OCI-LY1 (cell line): ENCODE measurements around the gene ABCA4.

Source experiments
- H2AFZ ChIP-seq: fragments of 200-600 bp; sonication (generic), shearing (Covaris generic); 2 replicates; pipeline ENCODE4 v1.6.0; 2014; ENCODE audit warnings: antibody characterized with exemption, mild to moderate bottlenecking, low read length
- H3F3A ChIP-seq: fragments of 200-600 bp; sonication (generic), shearing (Covaris generic); 2 replicates; pipeline ENCODE4 v1.6.0; 2014; ENCODE audit warnings: mild to moderate bottlenecking, antibody characterized with exemption, low read length, moderate library complexity; ENCODE audit not compliant: insufficient read depth
- H3K27ac ChIP-seq: fragments of 200-600 bp; sonication (generic); 2 replicates; pipeline ENCODE4 v1.5.1; 2014; ENCODE audit warnings: low read length, mixed run types, mild to moderate bottlenecking, low read depth; ENCODE audit not compliant: poor library complexity, severe bottlenecking
- H3K27me3 ChIP-seq: fragments of 200-600 bp; sonication (generic); 2 replicates; pipeline ENCODE4 v1.6.0; 2014; ENCODE audit warnings: antibody characterized with exemption, mild to moderate bottlenecking, low read length, moderate library complexity; ENCODE audit not compliant: insufficient read depth
- H3K36me3 ChIP-seq: fragments of 200-600 bp; sonication (generic); 2 replicates; pipeline ENCODE4 v1.6.1; 2014; ENCODE audit warnings: mild to moderate bottlenecking, antibody characterized with exemption, low read length, moderate library complexity, mixed read lengths; ENCODE audit not compliant: insufficient read depth
- H3K4me1 ChIP-seq: fragments of 200-600 bp; sonication (generic); 2 replicates; pipeline ENCODE4 v1.5.1; 2014; ENCODE audit warnings: mild to moderate bottlenecking, low read length, moderate library complexity; ENCODE audit not compliant: insufficient read depth, severe bottlenecking
- H3K4me2 ChIP-seq: fragments of 200-600 bp; sonication (generic), shearing (Covaris generic); 2 replicates; pipeline ENCODE4 v1.6.1; 2014; ENCODE audit warnings: low read length
- H3K4me3 ChIP-seq: fragments of 200-600 bp; sonication (generic); 2 replicates; pipeline ENCODE4 v1.5.1; 2014; ENCODE audit warnings: low read length, low read depth, mild to moderate bottlenecking, mixed read lengths; ENCODE audit not compliant: poor library complexity, severe bottlenecking
- H3K79me2 ChIP-seq: fragments of 200-600 bp; shearing (Covaris generic); 2 replicates; pipeline ENCODE4 v1.6.1; 2016; ENCODE audit warnings: mixed run types, low read length, mixed read lengths; ENCODE audit not compliant: insufficient read depth
- H3K9ac ChIP-seq: fragments of 200-600 bp; sonication (generic), shearing (Covaris generic); 2 replicates; pipeline ENCODE4 v1.6.1; 2014; ENCODE audit warnings: mild to moderate bottlenecking, low read length, mixed read lengths
- H3K9me2 ChIP-seq: fragments of 200-600 bp; sonication (generic), shearing (Covaris generic); 2 replicates; pipeline ENCODE4 v1.6.1; 2014; ENCODE audit warnings: low read depth, mild to moderate bottlenecking, low read length, mixed read lengths
- H3K9me3 ChIP-seq: fragments of 200-600 bp; shearing (Covaris generic); 2 replicates; pipeline ENCODE4 v1.6.1; 2014; ENCODE audit warnings: low read length, mixed read lengths
- H4K20me1 ChIP-seq: fragments of 200-600 bp; sonication (generic), shearing (Covaris generic); 2 replicates; pipeline ENCODE4 v1.6.0; 2016; ENCODE audit warnings: mild to moderate bottlenecking, low read length; ENCODE audit not compliant: insufficient read depth
- CTCF ChIP-seq: fragments of 200-600 bp; sonication (generic), shearing (Covaris generic); IDR thresholded peaks from 2 replicates; pipeline ENCODE4 v1.5.1; 2017; ENCODE audit warnings: mild to moderate bottlenecking, antibody characterized with exemption, low read length, moderate library complexity, mixed read lengths
- EZH2 ChIP-seq: fragments of 200-600 bp; sonication (generic), shearing (Covaris generic); IDR thresholded peaks from 2 replicates; pipeline ENCODE4 v1.8.0; 2017; ENCODE audit warnings: borderline replicate concordance, mixed run types, mild to moderate bottlenecking, antibody characterized with exemption, low read length, moderate library complexity, mixed read lengths

The ABCA4 gene

GRCh38 chr1:94069919-94070285 lies 51.0 kb downstream of the ABCA4 start:
- no peaks in the 10 kb centered on the region; the same call in 1 of the 2 replicates for H3K27me3 ChIP-seq
- H3K4me3 ChIP-seq, result no peak overlapping the region
- no peaks in the 10 kb centered on the region for H3K9me3 ChIP-seq
- H3K4me2 ChIP-seq, result no peak overlapping the region
- H2AFZ ChIP-seq, result no peak overlapping the region
- no peak overlapping the region for H3K9ac ChIP-seq
- no peaks in the 10 kb centered on the region for H3K4me1 ChIP-seq
- no peaks in the 10 kb centered on the region for H3K79me2 ChIP-seq
- no peaks in the 10 kb centered on the region for H3F3A ChIP-seq
- no peaks in the 10 kb centered on the region for H3K9me2 ChIP-seq
- H3K27ac ChIP-seq, result no peak overlapping the region
- H4K20me1 ChIP-seq, result no peaks in the 10 kb centered on the region
- TF ChIP-seq EZH2 (no peak), CTCF (no peak)
- no peaks in the 10 kb centered on the region for H3K36me3 ChIP-seq

- H3K4me1 ChIP-seq, result no peaks in the 10 kb centered on the region
- H3K9ac ChIP-seq, result no peak overlapping the region
Observed at GRCh38 chr1:94068999-94069918, 51.7 kb downstream of the ABCA4 start.

More at GRCh38 chr1:94068999-94069918, 51.7 kb downstream of the ABCA4 start:
- H3K4me2 ChIP-seq, result no peak overlapping the region
- H3K27ac ChIP-seq, result no peak overlapping the region
- no peaks in the 10 kb centered on the region for H3K79me2 ChIP-seq
- H3K4me3 ChIP-seq, result no peak overlapping the region
- no peaks in the 10 kb centered on the region; the same call in 1 of the 2 replicates for H3K27me3 ChIP-seq
- no peaks in the 10 kb centered on the region for H3K9me2 ChIP-seq
- no peaks in the 10 kb centered on the region for H3K36me3 ChIP-seq
- TF ChIP-seq CTCF, result no peak
- no peak for TF ChIP-seq EZH2
- no peaks in the 10 kb centered on the region for H4K20me1 ChIP-seq
- H2AFZ ChIP-seq, result no peak overlapping the region
- H3K9me3 ChIP-seq, result no peaks in the 10 kb centered on the region
- H3F3A ChIP-seq, result no peaks in the 10 kb centered on the region
